ENCODE results near the gene GPATCH3. TPM values are rescaled to one million over a fixed set of nuclear protein-coding genes. Genes with fewer than 3 reads are reported as not detected.

GPATCH3 gene
- total RNA-seq, 5 donors from 2014 or later (not counting 1 experiment from before 2014, with no cell fraction given) = 23.6 to 28.6 (median 27.6) TPM

- peaks cover 18 to 55% of the 10 kb centered on the region in 2 donors for H3K36me3 ChIP-seq (ENCODE audit: control insufficient read depth in 2 of 2, extremely low read depth in 1 of 2, insufficient read depth in 1 of 2, low read length in 1 of 2)
- no peaks in the 10 kb centered on the region for H3K27me3 ChIP-seq (replicated peaks in 1 of 2; ENCODE audit: control insufficient read depth in 2 of 2, extremely low read depth in 1 of 2, insufficient read depth in 2 of 2, low read length in 1 of 2)
- WGBS (ENCODE audit: insufficient coverage) = 98% methylated on average over 6 of the region's 8 CpGs
- CTCF ChIA-PET = no interaction called here
- Mint-ChIP-seq H3K27me3 (no peaks in the 10 kb centered on the region), H3K4me1 (peaks cover 0 to 10% (median 8%) of the 10 kb centered on the region in 3 donors), H3K9me3 (no peaks in the 10 kb centered on the region), H3K27ac (no peak overlapping the region), H3K36me3 (peaks cover 23% of the 10 kb centered on the region), H3K4me3 (no peak overlapping the region)
- H3K27ac ChIP-seq (ENCODE audit: low read length) = no peak overlapping the region
- DNase-seq (no peak), ATAC-seq (replicated peaks in 1 of 4) (no peak)
- H3K9me3 ChIP-seq = no peaks in the 10 kb centered on the region
- POLR2A ChIA-PET = interaction anchor here in 1 of 2 donors (0.5 kb wide), 1 partner anchor 14 kb away, joined by 3 read pairs; no protein-coding TSS in a partner anchor
- H3K4me3 ChIP-seq (ENCODE audit: control insufficient read depth in 1 of 2, extremely low read depth in 1 of 2, low read length in 1 of 2) = no peak overlapping the region
- peaks cover 0 to 1% of the 10 kb centered on the region in 2 experiments for H3K4me1 ChIP-seq (ENCODE audit: control insufficient read depth in 1 of 2, extremely low read depth in 1 of 2, insufficient read depth in 2 of 2, low read length in 2 of 2)
These were observed 42.7 kb downstream of the GPATCH3 start for GRCh38 chr1:26857473-26858060.

- no peak for DNase-seq
- Mint-ChIP-seq H3K27me3 (no peaks in the 10 kb centered on the region), H3K27ac (no peak overlapping the region), H3K36me3 (peaks cover 30% of the 10 kb centered on the region), H3K4me1 (peaks cover under 1 to 5% (median under 1%) of the 10 kb centered on the region in 3 donors), H3K9me3 (no peaks in the 10 kb centered on the region), H3K4me3 (no peak overlapping the region)
- WGBS (ENCODE audit: insufficient coverage) = 94% methylated on average over 14 of the region's 21 CpGs
- Histone ChIP-seq H3K27ac (ENCODE audit: low read length) (no peak overlapping the region), H3K9me3 (no peaks in the 10 kb centered on the region), H3K36me3 (ENCODE audit: control insufficient read depth in 2 of 2, extremely low read depth in 1 of 2, insufficient read depth in 1 of 2, low read length in 1 of 2) (peaks cover 23 to 63% of the 10 kb centered on the region in 2 donors), H3K4me3 (ENCODE audit: control insufficient read depth in 1 of 2, extremely low read depth in 1 of 2, low read length in 1 of 2) (no peak overlapping the region), H3K4me1 (ENCODE audit: control insufficient read depth in 1 of 2, extremely low read depth in 1 of 2, insufficient read depth in 2 of 2, low read length in 2 of 2) (no peaks in the 10 kb centered on the region), H3K27me3 (replicated peaks in 1 of 2; ENCODE audit: control insufficient read depth in 2 of 2, extremely low read depth in 1 of 2, insufficient read depth in 2 of 2, low read length in 1 of 2) (no peaks in the 10 kb centered on the region)
- CTCF ChIA-PET = no interaction called here
- ATAC-seq (replicated peaks in 1 of 4) = no peak
- POLR2A ChIA-PET = no interaction called here
These were observed 43.4 kb downstream of the GPATCH3 start for GRCh38 chr1:26856604-26857469.

GRCh38 chr1:26856181-26856580, 44.1 kb downstream of the GPATCH3 start:
- no peak overlapping the region for H3K4me3 ChIP-seq (ENCODE audit: control insufficient read depth in 1 of 2, extremely low read depth in 1 of 2, low read length in 1 of 2)
- H3K27ac ChIP-seq (ENCODE audit: low read length) = no peak overlapping the region
- H3K27me3 ChIP-seq (replicated peaks in 1 of 2; ENCODE audit: control insufficient read depth in 2 of 2, extremely low read depth in 1 of 2, insufficient read depth in 2 of 2, low read length in 1 of 2) = no peaks in the 10 kb centered on the region
- H3K4me1 ChIP-seq (ENCODE audit: control insufficient read depth in 1 of 2, extremely low read depth in 1 of 2, insufficient read depth in 2 of 2, low read length in 2 of 2) = no peaks in the 10 kb centered on the region
- H3K27me3 Mint-ChIP-seq = no peaks in the 10 kb centered on the region
- ChIA-PET CTCF (interaction anchor here in 1 of 2 donors (0.7 kb wide), 1 partner anchor 24 kb away, joined by 4 read pairs; no protein-coding TSS in a partner anchor), POLR2A (no interaction called here)
- peaks cover 30 to 69% of the 10 kb centered on the region in 2 donors for H3K36me3 ChIP-seq (ENCODE audit: control insufficient read depth in 2 of 2, extremely low read depth in 1 of 2, insufficient read depth in 1 of 2, low read length in 1 of 2)
- H3K27ac Mint-ChIP-seq = no peak overlapping the region
- no peaks in the 10 kb centered on the region for H3K9me3 ChIP-seq
- H3K36me3 Mint-ChIP-seq = peaks cover 36% of the 10 kb centered on the region
- 100% methylated on average over 4 of the region's 11 CpGs for WGBS (ENCODE audit: insufficient coverage)
- ATAC-seq (replicated peaks in 1 of 4) = no peak
- no peaks in the 10 kb centered on the region for H3K9me3 Mint-ChIP-seq
- no peak for DNase-seq
- no peak overlapping the region for H3K4me3 Mint-ChIP-seq
- peaks cover 0 to 5% (median 4%) of the 10 kb centered on the region in 3 donors for H3K4me1 Mint-ChIP-seq

GRCh38 chr1:26855636-26856035, 44.6 kb downstream of the GPATCH3 start:
- H3K27ac ChIP-seq (ENCODE audit: low read length) = no peak overlapping the region
- H3K9me3 Mint-ChIP-seq = no peaks in the 10 kb centered on the region
- ChIA-PET POLR2A (interaction anchor here (0.5 to 0.7 kb wide), 2 partner anchors 71 to 111 kb away, joined by 3 to 5 read pairs; no protein-coding TSS in a partner anchor), CTCF (interaction anchor here (0.7 to 1.0 kb wide), 2 partner anchors 22 to 25 kb away, joined by 4 to 5 read pairs; no protein-coding TSS in a partner anchor)
- no peaks in the 10 kb centered on the region for H3K9me3 ChIP-seq
- H3K4me3 ChIP-seq (ENCODE audit: control insufficient read depth in 1 of 2, extremely low read depth in 1 of 2, low read length in 1 of 2) = no peak overlapping the region
- WGBS (ENCODE audit: insufficient coverage) = 100% methylated on average over 2 of the region's 4 CpGs
- H3K27ac Mint-ChIP-seq = no peak overlapping the region
- no peaks in the 10 kb centered on the region for H3K27me3 Mint-ChIP-seq
- no peaks in the 10 kb centered on the region for H3K27me3 ChIP-seq (replicated peaks in 1 of 2; ENCODE audit: control insufficient read depth in 2 of 2, extremely low read depth in 1 of 2, insufficient read depth in 2 of 2, low read length in 1 of 2)
- peaks cover 40% of the 10 kb centered on the region for H3K36me3 Mint-ChIP-seq
- H3K4me1 Mint-ChIP-seq = peaks cover 0 to 5% (median 4%) of the 10 kb centered on the region in 3 donors
- no peak for ATAC-seq (replicated peaks in 1 of 4)
- peaks cover 33 to 75% of the 10 kb centered on the region in 2 donors for H3K36me3 ChIP-seq (ENCODE audit: control insufficient read depth in 2 of 2, extremely low read depth in 1 of 2, insufficient read depth in 1 of 2, low read length in 1 of 2)
- no peak for DNase-seq
- H3K4me1 ChIP-seq (ENCODE audit: control insufficient read depth in 1 of 2, extremely low read depth in 1 of 2, insufficient read depth in 2 of 2, low read length in 2 of 2) = no peaks in the 10 kb centered on the region
- H3K4me3 Mint-ChIP-seq = no peak overlapping the region

GRCh38 chr1:26854906-26855305, 45.4 kb downstream of the GPATCH3 start:
- Mint-ChIP-seq H3K9me3 (no peaks in the 10 kb centered on the region), H3K36me3 (peaks cover 46% of the 10 kb centered on the region), H3K27ac (no peak overlapping the region), H3K4me1 (peaks cover 0 to 5% (median 4%) of the 10 kb centered on the region in 3 donors), H3K4me3 (no peak overlapping the region), H3K27me3 (no peaks in the 10 kb centered on the region)
- POLR2A ChIA-PET = interaction anchor here (0.6 to 0.7 kb wide), 2 partner anchors 14 to 70 kb away, joined by 3 to 4 read pairs; no protein-coding TSS in a partner anchor
- CTCF ChIA-PET = interaction anchor here in 1 of 2 donors (1.0 kb wide), 1 partner anchor 22 kb away, joined by 5 read pairs; no protein-coding TSS in a partner anchor
- Histone ChIP-seq H3K4me1 (ENCODE audit: control insufficient read depth in 1 of 2, extremely low read depth in 1 of 2, insufficient read depth in 2 of 2, low read length in 2 of 2) (no peaks in the 10 kb centered on the region), H3K36me3 (ENCODE audit: control insufficient read depth in 2 of 2, extremely low read depth in 1 of 2, insufficient read depth in 1 of 2, low read length in 1 of 2) (peaks cover 39 to 82% of the 10 kb centered on the region in 2 donors), H3K9me3 (no peaks in the 10 kb centered on the region), H3K4me3 (ENCODE audit: control insufficient read depth in 1 of 2, extremely low read depth in 1 of 2, low read length in 1 of 2) (no peak overlapping the region), H3K27ac (ENCODE audit: low read length) (no peak overlapping the region), H3K27me3 (replicated peaks in 1 of 2; ENCODE audit: control insufficient read depth in 2 of 2, extremely low read depth in 1 of 2, insufficient read depth in 2 of 2, low read length in 1 of 2) (no peaks in the 10 kb centered on the region)
- ATAC-seq (replicated peaks in 1 of 4) (no peak), DNase-seq (no peak)
- 100% methylated on average over 2 of the region's 5 CpGs for WGBS (ENCODE audit: insufficient coverage)

- Mint-ChIP-seq H3K36me3 (peaks cover 51% of the 10 kb centered on the region), H3K9me3 (no peaks in the 10 kb centered on the region), H3K27ac (no peak overlapping the region), H3K4me1 (peaks cover 0 to 5% (median 4%) of the 10 kb centered on the region in 3 donors), H3K27me3 (no peaks in the 10 kb centered on the region), H3K4me3 (no peak overlapping the region)
- no peak for ATAC-seq (replicated peaks in 1 of 4)
- no peak for DNase-seq
- H3K36me3 ChIP-seq (ENCODE audit: control insufficient read depth in 2 of 2, extremely low read depth in 1 of 2, insufficient read depth in 1 of 2, low read length in 1 of 2) = peaks cover 42 to 94% of the 10 kb centered on the region in 2 donors
- no peak overlapping the region for H3K27ac ChIP-seq (ENCODE audit: low read length)
- H3K4me1 ChIP-seq (ENCODE audit: control insufficient read depth in 1 of 2, extremely low read depth in 1 of 2, insufficient read depth in 2 of 2, low read length in 2 of 2) = no peaks in the 10 kb centered on the region
- H3K4me3 ChIP-seq (ENCODE audit: control insufficient read depth in 1 of 2, extremely low read depth in 1 of 2, low read length in 1 of 2) = no peak overlapping the region
- POLR2A ChIA-PET = no interaction called here
- no peaks in the 10 kb centered on the region for H3K9me3 ChIP-seq
- CTCF ChIA-PET = no interaction called here
- H3K27me3 ChIP-seq (replicated peaks in 1 of 2; ENCODE audit: control insufficient read depth in 2 of 2, extremely low read depth in 1 of 2, insufficient read depth in 2 of 2, low read length in 1 of 2) = no peaks in the 10 kb centered on the region
- 92% methylated on average over 9 of the region's 10 CpGs for WGBS (ENCODE audit: insufficient coverage)
These were observed 46.7 kb downstream of the GPATCH3 start for GRCh38 chr1:26853600-26853999.
